ENCODE data around the gene SECISBP2.

The SECISBP2 gene

DNA sequence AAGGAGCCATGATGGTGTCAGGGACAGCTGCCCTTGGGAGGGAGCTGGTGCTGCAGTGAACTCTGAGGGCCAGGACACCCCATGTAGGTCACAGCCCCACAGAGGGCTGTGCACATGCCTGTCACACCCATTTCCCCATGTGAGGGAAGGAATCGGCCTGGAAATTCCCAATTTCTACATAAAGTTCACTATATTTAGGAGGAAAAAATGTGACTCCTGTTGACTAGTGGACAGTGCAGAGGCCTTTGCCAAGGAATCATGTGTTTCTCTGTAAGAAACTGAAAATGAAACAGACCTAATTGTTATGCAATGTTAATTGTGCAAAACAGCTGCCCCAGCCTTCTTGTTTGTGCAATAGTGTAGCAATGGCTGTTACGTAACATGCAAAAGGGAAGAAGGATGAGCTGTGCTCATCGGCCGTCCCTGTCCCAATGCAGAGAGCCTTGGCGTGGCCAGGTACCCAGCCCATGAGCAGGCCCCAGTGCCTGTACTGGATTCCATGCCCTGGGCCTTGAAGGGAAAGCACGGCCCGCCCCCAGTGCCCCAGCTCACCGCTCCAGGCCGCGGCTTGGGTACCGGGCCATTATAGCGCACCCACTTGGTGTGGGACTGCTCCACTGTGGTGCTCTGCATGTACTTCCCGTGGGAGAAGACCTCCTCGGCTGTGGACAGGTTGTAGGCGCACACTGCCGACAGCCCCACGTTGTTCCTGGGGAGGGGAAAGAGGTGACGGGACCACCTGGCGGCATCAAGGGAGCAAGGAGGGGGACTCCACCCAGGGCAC is 70.0 kb downstream of the SECISBP2 start:
- H3K36me3 ChIP-seq (ENCODE audit: control insufficient read depth, insufficient read depth, low read length) = peaks cover 5% of the 10 kb centered on the region
- no peaks in the 10 kb centered on the region for H3K27me3 ChIP-seq (ENCODE audit: control insufficient read depth, insufficient read depth, low read length, poor library complexity, severe bottlenecking)
- H3K9me3 ChIP-seq (ENCODE audit: control insufficient read depth, low read length) = no peaks in the 10 kb centered on the region
- no peak overlapping the region for H3K27ac ChIP-seq (ENCODE audit: insufficient read depth, low read depth, low read length, poor library complexity, severe bottlenecking)
- no peaks in the 10 kb centered on the region for H3K4me1 ChIP-seq (ENCODE audit: control insufficient read depth, insufficient read depth, low read length)
- WGBS, 2 experiments = 95 to 97% methylated on average over 18 to 19 of the region's 19 CpGs
- H3K4me3 ChIP-seq (ENCODE audit: insufficient read depth, low read depth, low read length) = no peak overlapping the region

DNA sequence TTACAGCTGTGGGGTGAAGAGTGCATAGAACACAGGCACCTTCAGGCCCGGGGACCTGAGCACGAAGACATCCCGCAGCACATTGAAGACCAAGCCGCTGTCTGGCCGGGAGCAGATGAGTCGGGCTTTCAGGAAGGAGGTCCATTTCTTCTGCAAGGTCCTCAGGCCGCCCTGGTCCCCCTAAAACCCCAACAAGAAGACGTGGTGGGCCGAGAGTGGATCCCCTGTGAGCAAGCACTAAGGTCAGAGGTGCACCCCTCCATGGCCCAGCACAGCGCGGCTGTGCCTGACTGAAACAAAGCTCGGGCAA is 70.5 kb downstream of the SECISBP2 start:
- H3K4me1 ChIP-seq (ENCODE audit: control insufficient read depth, insufficient read depth, low read length) = no peaks in the 10 kb centered on the region
- 95 to 96% methylated on average over 12 of the region's 12 CpGs for WGBS, 2 experiments

DNA sequence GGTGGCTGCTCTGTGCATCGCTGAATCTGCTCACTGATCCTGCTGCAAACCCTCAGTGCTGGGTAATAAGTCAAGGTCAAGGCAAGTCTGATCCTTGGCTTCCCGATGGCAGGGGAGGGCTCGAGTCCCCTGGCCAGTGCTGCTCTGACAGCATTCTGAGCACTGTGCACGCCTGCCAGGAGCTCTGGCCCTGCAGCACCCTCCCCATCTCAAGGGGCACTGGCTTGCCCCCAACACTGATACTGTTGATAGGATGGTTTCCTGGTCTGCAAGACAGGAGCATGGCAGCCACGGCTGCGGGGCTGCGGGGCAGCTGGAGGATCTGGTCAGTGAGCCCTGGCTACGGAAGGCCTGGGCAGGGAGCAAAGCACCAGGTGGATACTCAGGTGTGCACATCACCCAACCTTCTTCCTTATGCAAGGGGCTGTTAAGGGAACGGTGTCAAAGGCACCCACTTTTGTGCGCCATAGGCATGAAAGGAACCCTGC is 71.8 kb downstream of the SECISBP2 start:
- H3K4me3 ChIP-seq (ENCODE audit: insufficient read depth, low read depth, low read length) = no peak overlapping the region
- peaks cover 5% of the 10 kb centered on the region for H3K36me3 ChIP-seq (ENCODE audit: control insufficient read depth, insufficient read depth, low read length)
- no peak overlapping the region for H3K27ac ChIP-seq (ENCODE audit: insufficient read depth, low read depth, low read length, poor library complexity, severe bottlenecking)
- no peaks in the 10 kb centered on the region for H3K9me3 ChIP-seq (ENCODE audit: control insufficient read depth, low read length)
- H3K4me1 ChIP-seq (ENCODE audit: control insufficient read depth, insufficient read depth, low read length) = no peaks in the 10 kb centered on the region
- H3K27me3 ChIP-seq (ENCODE audit: control insufficient read depth, insufficient read depth, low read length, poor library complexity, severe bottlenecking) = no peaks in the 10 kb centered on the region
- 92 to 94% methylated on average over 10 of the region's 10 CpGs for WGBS, 2 experiments

More for the DNA sequence above, 70.5 kb downstream of the SECISBP2 start:
- H3K27me3 ChIP-seq (ENCODE audit: control insufficient read depth, insufficient read depth, low read length, poor library complexity, severe bottlenecking) = no peaks in the 10 kb centered on the region
- H3K27ac ChIP-seq (ENCODE audit: insufficient read depth, low read depth, low read length, poor library complexity, severe bottlenecking) = no peak overlapping the region
- H3K4me3 ChIP-seq (ENCODE audit: insufficient read depth, low read depth, low read length) = no peak overlapping the region
- H3K9me3 ChIP-seq (ENCODE audit: control insufficient read depth, low read length) = no peaks in the 10 kb centered on the region
- peaks cover 5% of the 10 kb centered on the region for H3K36me3 ChIP-seq (ENCODE audit: control insufficient read depth, insufficient read depth, low read length)

DNA sequence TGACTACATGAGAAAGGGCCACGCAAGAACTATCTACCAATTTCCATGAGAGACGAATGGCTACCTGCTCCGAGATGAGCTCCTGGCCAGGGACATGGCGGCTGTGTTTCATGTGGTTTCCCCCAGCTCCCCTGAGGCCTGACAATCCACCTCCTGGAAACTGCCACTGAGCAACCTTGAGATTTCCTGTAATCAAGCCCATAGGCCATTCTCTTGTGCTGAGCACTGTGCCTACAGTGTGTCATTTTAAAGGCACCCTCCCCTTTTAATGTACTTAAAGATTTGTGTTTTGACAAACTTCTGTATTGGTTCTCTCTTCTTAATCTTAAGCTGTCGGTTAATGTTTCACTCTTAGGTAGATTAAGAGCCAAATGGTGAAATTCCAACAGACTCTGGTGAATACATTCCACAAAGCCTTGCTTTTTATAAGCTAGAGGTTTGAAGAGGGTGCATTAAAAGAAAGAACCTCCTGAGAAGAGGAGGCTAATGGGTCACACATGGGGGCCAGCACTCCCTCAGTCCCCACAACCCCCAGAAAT is 72.3 kb downstream of the SECISBP2 start:
- Histone ChIP-seq H3K27me3 (ENCODE audit: control insufficient read depth, insufficient read depth, low read length, poor library complexity, severe bottlenecking) (no peaks in the 10 kb centered on the region), H3K27ac (ENCODE audit: insufficient read depth, low read depth, low read length, poor library complexity, severe bottlenecking) (no peak overlapping the region), H3K4me1 (ENCODE audit: control insufficient read depth, insufficient read depth, low read length) (no peaks in the 10 kb centered on the region), H3K9me3 (ENCODE audit: control insufficient read depth, low read length) (no peaks in the 10 kb centered on the region), H3K4me3 (ENCODE audit: insufficient read depth, low read depth, low read length) (no peak overlapping the region), H3K36me3 (ENCODE audit: control insufficient read depth, insufficient read depth, low read length) (peaks cover 5% of the 10 kb centered on the region)
- WGBS, 2 experiments = 95% methylated on average over 5 of the region's 5 CpGs

GRCh38 chr9:89391585-89391984 is 73.3 kb downstream of the SECISBP2 start:
- H3K9me3 ChIP-seq (ENCODE audit: control insufficient read depth, low read length) = no peaks in the 10 kb centered on the region
- peaks cover 2% of the 10 kb centered on the region for H3K36me3 ChIP-seq (ENCODE audit: control insufficient read depth, insufficient read depth, low read length)
- H3K27ac ChIP-seq (ENCODE audit: insufficient read depth, low read depth, low read length, poor library complexity, severe bottlenecking) = no peak overlapping the region
- WGBS, 2 experiments = 91 to 95% methylated on average over 6 of the region's 6 CpGs
- H3K27me3 ChIP-seq (ENCODE audit: control insufficient read depth, insufficient read depth, low read length, poor library complexity, severe bottlenecking) = no peaks in the 10 kb centered on the region
- no peaks in the 10 kb centered on the region for H3K4me1 ChIP-seq (ENCODE audit: control insufficient read depth, insufficient read depth, low read length)
- H3K4me3 ChIP-seq (ENCODE audit: insufficient read depth, low read depth, low read length) = no peak overlapping the region

- H3K4me3 ChIP-seq (ENCODE audit: insufficient read depth, low read depth, low read length) = no peak overlapping the region
- H3K36me3 ChIP-seq (ENCODE audit: control insufficient read depth, insufficient read depth, low read length) = no peaks in the 10 kb centered on the region
- no peak overlapping the region for H3K27ac ChIP-seq (ENCODE audit: insufficient read depth, low read depth, low read length, poor library complexity, severe bottlenecking)
- no peaks in the 10 kb centered on the region for H3K9me3 ChIP-seq (ENCODE audit: control insufficient read depth, low read length)
- H3K4me1 ChIP-seq (ENCODE audit: control insufficient read depth, insufficient read depth, low read length) = no peaks in the 10 kb centered on the region
- 94 to 95% methylated on average over 12 of the region's 12 CpGs for whole genome bisulfite sequencing, 2 experiments
- no peaks in the 10 kb centered on the region for H3K27me3 ChIP-seq (ENCODE audit: control insufficient read depth, insufficient read depth, low read length, poor library complexity, severe bottlenecking)
Observed at GRCh38 chr9:89394412-89394811, 76.1 kb downstream of the SECISBP2 start.

DNA sequence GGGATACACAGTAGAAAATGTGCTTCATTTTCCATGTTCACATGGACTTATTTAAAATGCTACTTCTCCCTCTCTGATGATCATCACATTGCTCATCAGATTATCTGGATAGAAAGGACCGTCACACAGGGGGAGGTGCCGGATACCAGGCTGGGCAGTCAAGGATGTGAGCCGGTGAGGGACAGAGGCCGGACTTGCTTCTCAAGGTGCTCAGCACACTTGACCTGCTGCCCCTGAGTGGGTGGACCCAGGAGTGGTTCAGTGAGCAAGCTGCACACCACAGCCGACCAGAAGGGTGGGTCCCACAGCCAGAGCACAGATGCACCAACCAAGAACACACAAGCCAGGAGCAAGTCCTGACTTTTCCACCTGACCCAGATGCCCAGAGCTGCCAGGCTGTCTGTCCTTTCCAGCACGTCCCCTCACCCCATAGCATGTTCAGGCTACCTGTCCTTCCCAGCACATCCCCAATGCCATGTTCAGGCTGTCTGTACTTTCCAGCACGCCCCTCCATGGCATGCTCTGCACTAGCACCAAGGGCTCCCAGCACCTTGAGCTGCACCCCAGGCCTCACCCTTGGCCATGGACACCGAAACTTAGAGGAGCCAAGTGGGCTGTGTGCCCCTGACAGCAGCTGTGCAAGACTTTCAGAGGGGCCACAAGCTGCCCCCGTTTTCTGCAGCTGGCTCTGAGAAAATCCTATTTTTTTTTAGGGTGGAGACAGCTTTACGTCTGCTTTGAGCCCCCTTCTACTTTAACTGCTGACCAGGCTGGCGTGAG is 77.8 kb downstream of the SECISBP2 start:
- no peaks in the 10 kb centered on the region for H3K9me3 ChIP-seq (ENCODE audit: control insufficient read depth, low read length)
- H3K27me3 ChIP-seq (ENCODE audit: control insufficient read depth, insufficient read depth, low read length, poor library complexity, severe bottlenecking) = no peaks in the 10 kb centered on the region
- H3K4me1 ChIP-seq (ENCODE audit: control insufficient read depth, insufficient read depth, low read length) = no peaks in the 10 kb centered on the region
- H3K27ac ChIP-seq (ENCODE audit: insufficient read depth, low read depth, low read length, poor library complexity, severe bottlenecking) = no peak overlapping the region
- H3K36me3 ChIP-seq (ENCODE audit: control insufficient read depth, insufficient read depth, low read length) = no peaks in the 10 kb centered on the region
- WGBS, 2 experiments = 90% methylated on average over 11 of the region's 11 CpGs
- no peak overlapping the region for H3K4me3 ChIP-seq (ENCODE audit: insufficient read depth, low read depth, low read length)

- H3K36me3 ChIP-seq (ENCODE audit: control insufficient read depth, insufficient read depth, low read length) = no peaks in the 10 kb centered on the region
- H3K4me1 ChIP-seq (ENCODE audit: control insufficient read depth, insufficient read depth, low read length) = no peaks in the 10 kb centered on the region
- H3K27me3 ChIP-seq (ENCODE audit: control insufficient read depth, insufficient read depth, low read length, poor library complexity, severe bottlenecking) = no peaks in the 10 kb centered on the region
- WGBS, 2 experiments = 79 to 88% methylated on average over 4 to 5 of the region's 5 CpGs
- no peaks in the 10 kb centered on the region for H3K9me3 ChIP-seq (ENCODE audit: control insufficient read depth, low read length)
- H3K4me3 ChIP-seq (ENCODE audit: insufficient read depth, low read depth, low read length) = no peak overlapping the region
- H3K27ac ChIP-seq (ENCODE audit: insufficient read depth, low read depth, low read length, poor library complexity, severe bottlenecking) = no peak overlapping the region
Observed at GRCh38 chr9:89397471-89397870, 79.2 kb downstream of the SECISBP2 start.

GRCh38 chr9:89398621-89399020 is 80.3 kb downstream of the SECISBP2 start:
- H3K4me3 ChIP-seq (ENCODE audit: insufficient read depth, low read depth, low read length) = no peak overlapping the region
- H3K27me3 ChIP-seq (ENCODE audit: control insufficient read depth, insufficient read depth, low read length, poor library complexity, severe bottlenecking) = no peaks in the 10 kb centered on the region
- 95% methylated on average over 5 of the region's 5 CpGs for WGBS, 2 experiments
- no peak overlapping the region for H3K27ac ChIP-seq (ENCODE audit: insufficient read depth, low read depth, low read length, poor library complexity, severe bottlenecking)
- no peaks in the 10 kb centered on the region for H3K9me3 ChIP-seq (ENCODE audit: control insufficient read depth, low read length)
- H3K36me3 ChIP-seq (ENCODE audit: control insufficient read depth, insufficient read depth, low read length) = no peaks in the 10 kb centered on the region
- no peaks in the 10 kb centered on the region for H3K4me1 ChIP-seq (ENCODE audit: control insufficient read depth, insufficient read depth, low read length)

GRCh38 chr9:89400403-89401116 is 82.3 kb downstream of the SECISBP2 start:
- Histone ChIP-seq H3K27me3 (ENCODE audit: control insufficient read depth, insufficient read depth, low read length, poor library complexity, severe bottlenecking) (no peaks in the 10 kb centered on the region), H3K9me3 (ENCODE audit: control insufficient read depth, low read length) (no peaks in the 10 kb centered on the region), H3K4me1 (ENCODE audit: control insufficient read depth, insufficient read depth, low read length) (no peaks in the 10 kb centered on the region), H3K36me3 (ENCODE audit: control insufficient read depth, insufficient read depth, low read length) (no peaks in the 10 kb centered on the region), H3K4me3 (ENCODE audit: insufficient read depth, low read depth, low read length) (no peak overlapping the region), H3K27ac (ENCODE audit: insufficient read depth, low read depth, low read length, poor library complexity, severe bottlenecking) (no peak overlapping the region)
- 94 to 96% methylated on average over 12 of the region's 12 CpGs for whole genome bisulfite sequencing, 2 experiments

All from ectodermal cell (in vitro differentiated cells).